Measurements from ENCODE around the gene MUSK. TPM values are rescaled to one million over a fixed set of nuclear protein-coding genes. Genes with fewer than 3 reads are reported as not detected.

The MUSK gene
- total and polyA plus RNA-seq, 2 of the 8 experiments (the other 6 are each of a cell fraction or from before 2014, with no cell fraction given), result not detected

GRCh38 chr9:110814159-110814558 lies 145.6 kb downstream of the MUSK start:
- H3K4me1 ChIP-seq (replicated peaks in 1 of 4; ENCODE audit: control insufficient read depth in 3 of 4, insufficient read depth in 4 of 4, low read length in 3 of 4), result no peaks in the 10 kb centered on the region
- no peaks in the 10 kb centered on the region for H4K20me1 ChIP-seq (replicated peaks in 1 of 2; ENCODE audit: control insufficient read depth in 1 of 2, insufficient read depth in 2 of 2, low read length in 2 of 2)
- H3K9ac ChIP-seq (replicated peaks in 1 of 4; ENCODE audit: extremely low read depth in 1 of 4, low read depth in 3 of 4, low read length in 3 of 4), result no peak overlapping the region
- ChIA-PET POLR2A (ENCODE audit: partially characterized antibody) (no interaction called here), CTCF (ENCODE audit: partially characterized antibody) (no interaction called here)
- H4K5ac ChIP-seq (ENCODE audit: insufficient read length, low read depth, low read length), result no peak overlapping the region
- no peaks in the 10 kb centered on the region for H3K79me2 ChIP-seq (ENCODE audit: control insufficient read depth in 1 of 2, insufficient read depth in 2 of 2, low read length in 2 of 2)
- H3K23ac ChIP-seq (ENCODE audit: insufficient read length), result no peak overlapping the region
- no peak overlapping the region for H2AK5ac ChIP-seq (ENCODE audit: low read depth, low read length)
- H2BK20ac ChIP-seq (ENCODE audit: low read length), result no peak overlapping the region
- no peak overlapping the region for H3K4me2 ChIP-seq (ENCODE audit: insufficient read depth in 1 of 2, low read depth in 2 of 2, low read length in 2 of 2)
- H3K18ac ChIP-seq (ENCODE audit: extremely low read depth, low read length), result no peak overlapping the region
- FAIRE-seq (no peak), DNase-seq (ENCODE audit: low read depth in 1 of 2, low spot score in 2 of 2) (no peak)
- H2AFZ ChIP-seq (ENCODE audit: low read length), result no peak overlapping the region
- WGBS, 2 experiments (ENCODE audit: extremely low coverage in 1 of 2, insufficient coverage in 1 of 2, insufficient read length in 1 of 2, insufficient replicate concordance in 2 of 2, low coverage in 1 of 2, low lambda C conversion rate in 2 of 2, missing lambda C conversion rate in 1 of 2), result 90% methylated on average over 2 of the region's 2 CpGs; no CpG with 5 or more reads in 1 of the 2 experiments
- H3K56ac ChIP-seq (replicated peaks; ENCODE audit: insufficient read length, low read depth, low read length), result no peak overlapping the region
- H4K91ac ChIP-seq (replicated peaks; ENCODE audit: insufficient read length, low read length), result no peak overlapping the region
- no peak overlapping the region for H3K27ac ChIP-seq (ENCODE audit: low read depth, low read length)
- no peaks in the 10 kb centered on the region for H3K79me1 ChIP-seq (ENCODE audit: low read depth, low read length)
- no peak overlapping the region for H2BK120ac ChIP-seq (replicated peaks; ENCODE audit: low read depth, low read length)
- H3K36me3 ChIP-seq (ENCODE audit: control insufficient read depth in 2 of 4, insufficient read depth in 4 of 4, low read length in 3 of 4), result no peaks in the 10 kb centered on the region
- no peak overlapping the region for H3K4me3 ChIP-seq (ENCODE audit: extremely low read depth in 1 of 4, insufficient read depth in 2 of 4, low read depth in 3 of 4, low read length in 4 of 4)
- H2BK12ac ChIP-seq (ENCODE audit: low read depth, low read length), result no peak overlapping the region
- no peak overlapping the region for H3K4ac ChIP-seq (replicated peaks; ENCODE audit: insufficient read length, low read depth, low read length)
- no peaks in the 10 kb centered on the region for H3K9me3 ChIP-seq (ENCODE audit: insufficient read depth in 2 of 2, low read depth in 1 of 2, low read length in 1 of 2)
- no peak overlapping the region for H4K8ac ChIP-seq (ENCODE audit: extremely low read depth, insufficient read depth, low read length)
- no peak overlapping the region for H2BK5ac ChIP-seq (ENCODE audit: low read depth, low read length)
- no peak overlapping the region for H2BK15ac ChIP-seq (ENCODE audit: low read length)
- no peaks in the 10 kb centered on the region for H3K23me2 ChIP-seq (ENCODE audit: low read depth, low read length)
- no peaks in the 10 kb centered on the region for H3K27me3 ChIP-seq (replicated peaks in 1 of 4; ENCODE audit: control insufficient read depth in 3 of 4, extremely low read depth in 1 of 4, insufficient read depth in 3 of 4, low read length in 3 of 4)
- no peak overlapping the region for H3K14ac ChIP-seq (ENCODE audit: insufficient read length)
- TF ChIP-seq HDAC6 (IDR thresholded peaks at IDR 0.05; ENCODE audit: low read depth, low read length), result no peak
- no peak for TF ChIP-seq EZH2 (IDR thresholded peaks at IDR 0.05; ENCODE audit: low read depth, low read length, severe bottlenecking)
- no peak for TF ChIP-seq YY1 (IDR thresholded peaks at IDR 0.05; ENCODE audit: low read depth, low read length)
- no peak for TF ChIP-seq HDAC2 (IDR thresholded peaks at IDR 0.05; ENCODE audit: borderline replicate concordance in 1 of 2, low read depth in 2 of 2, low read length in 2 of 2)
- TF ChIP-seq SUZ12 (IDR thresholded peaks at IDR 0.05; ENCODE audit: low read length), result no peak
- no peak for TF ChIP-seq JUND (IDR thresholded peaks at IDR 0.05; ENCODE audit: low read length)
- TF ChIP-seq TEAD4 (IDR thresholded peaks at IDR 0.05; ENCODE audit: low read depth, low read length), result no peak
- no peak for TF ChIP-seq MAFK (IDR thresholded peaks at IDR 0.05; ENCODE audit: low read depth, low read length)
- TF ChIP-seq NANOG (IDR thresholded peaks at IDR 0.05; ENCODE audit: insufficient read depth, low read depth, low read length, poor library complexity, severe bottlenecking), result no peak
- no peak for TF ChIP-seq SIN3A (conservative IDR thresholded peaks at IDR 0.05 in 1 of 2, IDR thresholded peaks at IDR 0.05 in 1 of 2; ENCODE audit: low read depth in 1 of 2, low read length in 2 of 2)
- no peak for TF ChIP-seq USF2 (IDR thresholded peaks at IDR 0.05; ENCODE audit: low read length)
